ENCODE measurements around the gene TAPT1. TPM values are rescaled to one million over a fixed set of nuclear protein-coding genes. Genes with fewer than 3 reads are reported as not detected.
A peak's percentile ranks its signal among the peaks of the same experiment; 100 is the strongest.

The TAPT1 gene
- total and polyA plus RNA-seq, 2 of the 13 experiments (the other 11 are each of a cell fraction or from before 2014, with no cell fraction given), result 24.5 to 25.3 TPM

- 0 out of 2 replicates have a peak, but pooled peaks have one; percentile 9 for TF ChIP-seq POGZ (CRISPR knock-in tag; IDR thresholded peaks at IDR 0.05)
Observed at GRCh38 chr4:16226816-16227461, 668 bp upstream of the TAPT1 start (continued).

- DNase-seq (ENCODE audit: low spot score) (no peak), FAIRE-seq (no peak), ATAC-seq (no peak)
- no peaks in the 10 kb centered on the region; a peak in 1 of 5 replicates for H3K27me3 ChIP-seq (ENCODE audit: control insufficient read depth in 1 of 2, insufficient read depth in 2 of 2, low read length in 2 of 2)
- intact Hi-C loops (cut with micrococcal nuclease; ENCODE audit: unreplicated experiment), result loop anchor here (2.0 to 10.0 kb wide), 2 partner anchors 25 to 541 kb away; partner anchors contain the start of gene FAM200B
- no peak for TF ChIP-seq HNF4A (CRISPR knock-in tag; IDR thresholded peaks at IDR 0.05)
- TF ChIP-seq ZNF816 (CRISPR knock-in tag; IDR thresholded peaks at IDR 0.05; ENCODE audit: borderline replicate concordance), result 0 out of 2 replicates have a peak, but pooled peaks have one; percentile 20
- TF ChIP-seq BRD4 (CRISPR knock-in tag; IDR thresholded peaks at IDR 0.05), result no peak
- no peak for TF ChIP-seq MYC (CRISPR knock-in tag; IDR thresholded peaks at IDR 0.05; ENCODE audit: borderline replicate concordance)
- 0 out of 2 replicates have a peak, but pooled peaks have one; percentile 12 for TF ChIP-seq ZBTB43 (CRISPR knock-in tag; conservative IDR thresholded peaks at IDR 0.05)
- 0 out of 4 replicates have a peak, but pooled peaks of 1 of the 2 experiments have one; percentile 9 for TF ChIP-seq ATF4 (CRISPR knock-in tag; IDR thresholded peaks at IDR 0.05)
- TF ChIP-seq KDM5A (IDR thresholded peaks at IDR 0.05; ENCODE audit: borderline replicate concordance, low read length), result peak; percentile 33; the same call in 1 of the 2 replicates
- ChIA-PET POLR2A (interaction anchor here (1.1 to 2.9 kb wide), 2 partner anchors 11 to 25 kb away, joined by 3 to 17 read pairs; no protein-coding TSS in a partner anchor), CTCF (ENCODE audit: low intra/inter-chr PET ratio, low total read pairs) (no interaction called here)
- TSS peak; percentile 64 for BruUV-seq (replicated peaks)
- H3K4me3 ChIP-seq (replicated peaks in 1 of 3; ENCODE audit: insufficient read depth in 1 of 3, low read depth in 2 of 3, low read length in 3 of 3), result peak overlapping the region; percentile 83 to 94 (median 86)
- peak overlapping the region; percentile 87 for H3K4me2 ChIP-seq (ENCODE audit: low read depth, low read length)
- 0% methylated on average over 6 of the region's 6 CpGs for WGBS (ENCODE audit: low lambda C conversion rate)
- H3K79me2 ChIP-seq (ENCODE audit: insufficient read depth, low read length), result peaks cover 63% of the 10 kb centered on the region
- peaks cover 21% of the 10 kb centered on the region for H4K20me1 ChIP-seq (ENCODE audit: insufficient read depth, low read length)
- H2AFZ ChIP-seq (ENCODE audit: low read length), result no peak overlapping the region
- H3K36me3 ChIP-seq (replicated peaks in 1 of 2; ENCODE audit: control insufficient read depth in 1 of 2, insufficient read depth in 2 of 2, low read length in 2 of 2), result no peaks in the 10 kb centered on the region
- H3K27ac ChIP-seq (ENCODE audit: extremely low read length, insufficient read depth, low read length), result peak overlapping the region; percentile 70
- in situ Hi-C loops (cut with HindIII; ENCODE audit: extremely low pct_ligation_motif_present, low pct_unique_long_range_greater_than_20kb), result no loop called here
- peaks cover 47% of the 10 kb centered on the region for H3K4me1 ChIP-seq (ENCODE audit: insufficient read depth, low read length)
- no peaks in the 10 kb centered on the region for H3K9me3 ChIP-seq (ENCODE audit: low read length)
- peak overlapping the region; percentile 80 for H3K9ac ChIP-seq (ENCODE audit: insufficient read depth, low read depth, low read length)
Observed at GRCh38 chr4:16225167-16225862, 956 bp downstream of the TAPT1 start.

All from HepG2 (cell line).